Stimulated activated CD4-positive, alpha-beta T cell treated with anti-CD3 and anti-CD28 coated beads, Interleukin-1b, Interleukin-23, amount 100 ng/mL, for 48 hours (primary cell): ENCODE results near the gene ARFRP1.
A peak's percentile ranks its signal among the peaks of the same experiment; 100 is the strongest.
"Not testable (repeated sequence)": the region's sequence is repeated elsewhere in the genome, so short reads cannot be mapped to it uniquely, and the experiment has no call there.

Source experiments
- DNase-seq: peaks from one replicate; pipeline ENCODE4 v3.0.0-alpha.2; 2020

The ARFRP1 gene

DNA sequence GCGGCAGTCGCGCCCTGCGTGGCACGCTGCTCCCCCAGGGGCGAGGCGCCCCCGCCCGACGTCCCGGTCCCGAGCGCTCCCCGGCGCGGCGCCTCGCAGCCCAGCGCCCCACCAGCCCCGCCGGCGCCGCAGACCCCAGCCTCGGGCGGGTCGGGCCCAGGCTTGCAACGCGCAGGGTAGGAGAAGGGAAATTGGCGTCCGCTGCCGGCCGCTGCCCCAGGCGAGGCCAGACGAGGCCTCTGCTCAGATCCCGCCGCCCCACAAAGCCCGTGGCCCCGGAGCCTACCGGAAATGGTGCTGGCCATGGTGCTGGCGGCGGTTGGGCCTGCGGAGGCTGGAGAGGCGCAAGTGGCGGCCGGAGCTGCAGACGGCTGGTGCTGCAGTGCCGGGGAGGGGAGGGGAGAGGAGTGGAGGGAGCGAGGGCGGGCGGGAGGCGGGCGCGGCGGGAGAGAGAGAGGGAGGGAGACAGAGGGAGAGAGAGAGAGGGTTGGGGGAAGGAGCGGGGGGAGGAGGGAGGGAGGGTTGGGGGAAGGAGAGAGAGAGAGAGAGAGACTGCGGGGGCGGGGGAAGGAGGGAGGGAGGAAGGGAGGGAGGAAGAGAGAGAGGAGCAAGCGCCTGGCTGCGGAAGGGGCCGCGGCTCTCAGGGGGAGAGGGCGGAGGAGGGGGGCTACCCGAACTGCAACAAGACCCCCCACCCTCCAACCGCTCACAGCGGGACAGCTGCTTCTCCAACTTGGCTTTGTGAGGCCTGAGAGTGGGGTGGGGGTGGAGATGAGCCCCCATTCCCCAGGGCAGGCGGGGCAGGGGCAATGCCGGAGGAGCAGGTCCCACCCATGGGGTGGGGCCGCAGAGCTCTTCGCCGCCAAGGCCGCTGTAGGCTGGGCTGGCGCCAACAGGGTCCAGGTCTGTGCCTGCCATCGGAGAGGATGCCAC is 54.5 kb downstream of the ARFRP1 start, which contains the start of gene STMN3:
STMN3 (minus strand) TSS at position 384 of the 933 bp plus-strand sequence; CDS start at position 305, 79 bp downstream.
- DNase-seq: peak; percentile 67

GRCh38 chr20:63652192-63652980 is 55.4 kb downstream of the ARFRP1 start:
- no peak for DNase-seq

DNA sequence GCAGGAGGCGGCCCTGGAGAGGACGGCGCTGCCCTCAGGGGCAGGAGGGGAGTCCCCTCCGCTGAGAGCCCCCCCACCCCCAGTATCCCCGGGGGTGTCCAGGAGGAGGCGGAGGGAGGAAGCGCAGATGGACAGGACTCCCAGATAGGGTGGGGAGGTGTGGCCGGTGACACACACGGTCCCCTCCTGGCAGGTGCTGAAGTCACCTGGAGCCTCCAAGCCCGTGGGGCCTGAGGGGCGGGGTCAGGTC is 55.9 kb downstream of the ARFRP1 start:
- no peak for DNase-seq

GRCh38 chr20:63650486-63650885 is 57.3 kb downstream of the ARFRP1 start:
- not testable (repeated sequence) for DNase-seq

DNA sequence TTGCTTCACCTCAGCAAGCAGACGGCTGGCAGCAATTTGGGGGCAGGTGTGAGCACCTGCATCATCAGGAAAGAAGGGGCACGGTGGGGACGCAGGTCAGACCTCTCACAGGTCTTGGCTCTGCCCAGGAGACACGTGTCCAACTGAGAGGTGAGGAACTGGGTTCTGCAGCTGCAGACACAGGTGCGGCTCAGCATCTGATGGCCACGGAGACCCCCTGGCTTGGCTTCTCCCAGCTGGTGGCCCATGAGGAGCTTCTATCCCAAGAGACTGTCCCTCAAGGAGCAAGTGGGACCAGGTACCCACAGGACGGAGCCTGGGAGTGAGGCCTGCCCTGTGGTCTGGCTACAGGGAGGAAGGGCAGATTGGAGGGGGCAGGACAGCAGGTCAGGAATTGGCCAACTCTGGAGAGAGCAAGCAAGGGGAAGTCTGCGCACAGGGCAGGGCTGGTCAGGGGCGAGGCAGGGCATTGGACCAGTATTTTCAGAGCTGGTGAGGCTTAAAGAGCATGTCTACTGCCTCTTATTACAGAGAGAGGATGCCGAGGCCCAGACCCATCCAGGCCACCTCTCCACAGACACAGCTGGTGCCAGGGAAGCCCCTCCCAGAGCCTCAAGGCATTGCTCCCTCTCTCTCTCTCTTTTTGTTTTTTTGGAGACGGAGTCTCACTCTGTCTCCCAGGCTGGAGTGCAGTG is 58.7 kb downstream of the ARFRP1 start:
- no peak for DNase-seq
